SH-SY5Y (cell line): ENCODE data around the gene TTC33.

ENCODE experiments used
- GATA2 ChIP-seq: IDR thresholded peaks from 2 replicates; pipeline ENCODE4 v1.6.1; 2011; ENCODE audit warnings: mild to moderate bottlenecking, low read depth, low read length
- GATA3 ChIP-seq: IDR thresholded peaks from 2 replicates; pipeline ENCODE4 v1.6.1; 2011; ENCODE audit warnings: low read depth, mild to moderate bottlenecking, low read length, moderate library complexity

- TF ChIP-seq GATA3 (no peak), GATA2 (no peak)
These were observed 1.6 kb upstream of the TTC33 start for GRCh38 chr5:40757400-40757799.
